Heart right ventricle (tissue), 16 donors: ENCODE results near the gene NUAK2. TPM values are rescaled to one million over a fixed set of nuclear protein-coding genes. Genes with fewer than 3 reads are reported as not detected.

Experiments used
- ATAC-seq, 8 donors: fragments of 200-7000 bp; cut with Tn5 transposase; one replicate each; pipeline ENCODE4 v1.9.1; 2020; ENCODE audit warnings: mild to moderate bottlenecking in 8 of 8, moderate library complexity in 8 of 8, moderate number of reproducible peaks in 1 of 8
- DNase-seq, 2 donors: peaks; one replicate each; pipeline ENCODE4 v3.0.0-alpha.2; 2020
- H3K27ac ChIP-seq, 10 donors: fragments of 200-600 bp; sonication (generic) in 2 of 10; one replicate each; pipeline versions ENCODE4 v1.5.0 to v1.8.0; 2020 to 2022; ENCODE audit warnings: mild to moderate bottlenecking in 3 of 10
- H3K27me3 ChIP-seq, 7 donors: fragments of 200-600 bp; one replicate each; pipeline ENCODE4 v1.8.0; 2021 to 2022; ENCODE audit warnings: mild to moderate bottlenecking in 2 of 7
- H3K36me3 ChIP-seq, 9 donors: fragments of 200-600 bp; sonication (generic) in 1 of 9; one replicate each; pipeline versions ENCODE4 v1.5.0 to v1.8.0; 2020 to 2022; ENCODE audit warnings: mild to moderate bottlenecking in 2 of 9
- H3K4me1 ChIP-seq, 9 donors: fragments of 200-600 bp; sonication (generic) in 1 of 9; one replicate each; pipeline versions ENCODE4 v1.5.0 to v1.8.0; 2020 to 2022; ENCODE audit warnings: mild to moderate bottlenecking in 4 of 9
- H3K4me3 ChIP-seq, 10 donors: fragments of 200-600 bp; sonication (generic) in 2 of 10; one replicate each; pipeline versions ENCODE4 v1.5.0 to v1.8.0; 2020 to 2022; ENCODE audit warnings: mild to moderate bottlenecking in 7 of 10, moderate library complexity in 2 of 10
- H3K9me3 ChIP-seq, 11 donors: fragments of 200-600 bp in 10 of 11; sonication (generic) in 2 of 11; one replicate each; pipeline versions ENCODE4 v1.5.0 to v1.8.0; 2013 to 2022; ENCODE audit warnings: mild to moderate bottlenecking in 2 of 11, control low read depth in 1 of 11, moderate library complexity in 1 of 11
- CTCF ChIP-seq, 9 donors: fragments of 200-600 bp; sonication (generic) in 2 of 9; IDR thresholded peaks; one replicate each; pipeline versions ENCODE4 v1.5.0 to v1.8.0; 2021 to 2022; ENCODE audit warnings: antibody characterized with exemption in 9 of 9, mild to moderate bottlenecking in 5 of 9, moderate library complexity in 1 of 9
- WGBS, 2 donors: extraction: QIAGEN DNeasy Blood & Tissue Kit; methylation state at CpG; one replicate each; pipeline ENCODE4 v1.1.7; 2013; ENCODE audit warnings: inconsistent platforms in 1 of 2; 5-methylcytosine and 5-hydroxymethylcytosine counted together
- intact Hi-C, 10 donors: fragments of 100-400 bp; cut with DNase I; formaldehyde crosslinking; loops; one replicate each; pipeline versions ENCODE4 v1.11.1 to v1.14.2; 2022
- polyA plus RNA-seq, 2 donors: library from polyadenylated mRNA; stranded (reverse); fragments of 200-250 nt; gene quantifications; one replicate each; pipeline ENCODE4 v1.2.3, GENCODE V29; 2013
- total RNA-seq, 10 donors: library from RNA; stranded (reverse); fragmentation: NEBNext Ultra II Directional in 3 of 10; extraction: Animal tissue kit (Norgen Biotek cat#: 25700) in 3 of 10; gene quantifications; one replicate each; pipeline versions ENCODE4 v1.2.1 to v1.2.4, GENCODE V29; 2021 to 2023
- donor health status: Arrhythmogenic right ventricular cardiomyopathy.
- donor health status: ischemic (EF 13 %, LVEDD 7.1; RV severe dilation, severe dysfunction).
- donor health status: healthy with polysubstance abuse.
- donor health status: DM: no; HTN: yes; CAD: no.
- donor health status: DM: no; HTN: no; CAD: no.
- donor health status: ischemic (EF 25% LVEDD 6.9; RV normal size, moderate dysfunction).
- donor health status: ischemic (EF 25% LVEDD 5.7; RV mildly dilated, moderate dysfunction).
- donor health status: healthy.
- donor health status: DM: yes; HTN: yes; CAD: no.
- donor health status: Ischemic cardiomyopathy.
- donor health status: ischemic (EF 35%, LVEDD 5.7; RV mildly dilated, moderate dysfunction).
- donor health status: nonischemic (EF 11% LVEDD 7.7; RV severe dilation, severe dysfunction).
- donor health status: DM: yes; HTN: yes; CAD: no.
- donor health status: PGD.
- donor health status: ischemic (EF 29% LVEDD 5.4; RV normal size, mild dysfunction).
- donor health status: nonischemic (EF 23%, LVEDD 6.1; RV moderate dilation, normal function).

The NUAK2 gene
- total and polyA plus RNA-seq, 12 donors: 0.25 to 3.1 (median 0.50) TPM

- no peak overlapping the region for H3K27ac ChIP-seq
- H3K27me3 ChIP-seq: peaks cover 16 to 58% (median 51%) of the 10 kb centered on the region in 7 donors
- no peaks in the 10 kb centered on the region for H3K9me3 ChIP-seq
- intact Hi-C loops: no loop called here
- no peaks in the 10 kb centered on the region for H3K36me3 ChIP-seq
- TF ChIP-seq CTCF (IDR thresholded peaks at IDR 0.05): no peak
- H3K4me3 ChIP-seq: no peak overlapping the region
- peaks cover 3 to 25% (median 14%) of the 10 kb centered on the region in 9 donors for H3K4me1 ChIP-seq
- ATAC-seq (no peak), DNase-seq (no peak)
- 80 to 82% methylated on average over 10 of the region's 10 CpGs for WGBS, 2 donors
Measured at GRCh38 chr1:205346956-205347574, 25.5 kb upstream of the NUAK2 start.

GRCh38 chr1:205345761-205346160 lies 24.2 kb upstream of the NUAK2 start:
- 86 to 89% methylated on average over 11 of the region's 11 CpGs for WGBS, 2 donors
- no peaks in the 10 kb centered on the region for H3K36me3 ChIP-seq
- H3K27ac ChIP-seq: no peak overlapping the region
- H3K4me1 ChIP-seq: peaks cover 3 to 25% (median 14%) of the 10 kb centered on the region in 9 donors
- ATAC-seq (no peak), DNase-seq (no peak)
- intact Hi-C loops: no loop called here
- H3K9me3 ChIP-seq: no peaks in the 10 kb centered on the region
- peaks cover 16 to 60% (median 51%) of the 10 kb centered on the region in 7 donors for H3K27me3 ChIP-seq
- no peak overlapping the region for H3K4me3 ChIP-seq
- no peak for TF ChIP-seq CTCF (IDR thresholded peaks at IDR 0.05)

- ATAC-seq (peak in 6 of 8 donors; percentile 19 to 45 (median 38)), DNase-seq (no peak)
- H3K4me3 ChIP-seq: peak overlapping the region; percentile 12 to 48 (median 35)
- no peak for TF ChIP-seq CTCF (IDR thresholded peaks at IDR 0.05)
- peaks cover 3 to 17% (median 14%) of the 10 kb centered on the region in 9 donors for H3K4me1 ChIP-seq
- peaks cover 16 to 61% (median 50%) of the 10 kb centered on the region in 7 donors for H3K27me3 ChIP-seq
- no peaks in the 10 kb centered on the region for H3K36me3 ChIP-seq
- H3K9me3 ChIP-seq: no peaks in the 10 kb centered on the region
- no peak overlapping the region for H3K27ac ChIP-seq
- intact Hi-C loops: no loop called here
- 10 to 11% methylated on average over 47 to 59 of the region's 59 CpGs for WGBS, 2 donors
Measured at GRCh38 chr1:205344066-205344928, 22.8 kb upstream of the NUAK2 start.

GRCh38 chr1:205343431-205344065 lies 22.0 kb upstream of the NUAK2 start:
- peak in 2 of 9 donors; percentile 9 to 21 for TF ChIP-seq CTCF (IDR thresholded peaks at IDR 0.05)
- peak in 3 of 8 donors; percentile 20 to 49 (median 41) for ATAC-seq
- intact Hi-C loops: no loop called here
- peak overlapping the region; percentile 12 to 48 (median 35) for H3K4me3 ChIP-seq
- 3% methylated on average over 60 to 63 of the region's 63 CpGs for WGBS, 2 donors
- H3K36me3 ChIP-seq: no peaks in the 10 kb centered on the region
- H3K4me1 ChIP-seq: peaks cover 3 to 16% (median 14%) of the 10 kb centered on the region in 9 donors
- H3K27me3 ChIP-seq: peaks cover 16 to 64% (median 50%) of the 10 kb centered on the region in 7 donors
- no peaks in the 10 kb centered on the region for H3K9me3 ChIP-seq
- no peak for DNase-seq
- H3K27ac ChIP-seq: no peak overlapping the region
